ENCODE results near the gene TOMM40L. TPM values are rescaled to one million over a fixed set of nuclear protein-coding genes. Genes with fewer than 3 reads are reported as not detected.
A peak's percentile ranks its signal among the peaks of the same experiment; 100 is the strongest.

TOMM40L gene
- 14.7 TPM for polyA plus RNA-seq (2012; ENCODE audit: insufficient read length, low read depth)

GRCh38 chr1:161225534-161226319 lies at the start of gene TOMM40L:
Gene TOMM40L, plus strand, starts transcription at chr1:161226060. Its CDS starts 430 bp downstream, at chr1:161226490.
- peak in 1 of 2 experiments; percentile 26; a peak in 1 of 4 replicates for TF ChIP-seq REST (IDR thresholded peaks at IDR 0.05; ENCODE audit: insufficient read depth in 1 of 2, low read depth in 2 of 2, low read length in 2 of 2)
- no peak; the same call in 1 of the 2 replicates for TF ChIP-seq POLR2AphosphoS5 (IDR thresholded peaks at IDR 0.05; ENCODE audit: low read depth, low read length)
- TF ChIP-seq TAF1 (IDR thresholded peaks at IDR 0.05; ENCODE audit: borderline replicate concordance, insufficient read depth, low read length): peak; percentile 94
- no peak for TF ChIP-seq FOXP2 (optimal IDR thresholded peaks at IDR 0.05; ENCODE audit: borderline replicate concordance, extremely low read depth, extremely low read length, insufficient read depth)
- no peak for TF ChIP-seq SIN3A (IDR thresholded peaks at IDR 0.05; ENCODE audit: borderline replicate concordance, insufficient read depth, low read length)

GRCh38 chr1:161176468-161177111 lies 49.3 kb upstream of the TOMM40L start:
- TF ChIP-seq POLR2AphosphoS5 (IDR thresholded peaks at IDR 0.05; ENCODE audit: low read depth, low read length) (no peak), FOXP2 (optimal IDR thresholded peaks at IDR 0.05; ENCODE audit: borderline replicate concordance, extremely low read depth, extremely low read length, insufficient read depth) (no peak), TAF1 (IDR thresholded peaks at IDR 0.05; ENCODE audit: borderline replicate concordance, insufficient read depth, low read length) (no peak), SIN3A (IDR thresholded peaks at IDR 0.05; ENCODE audit: borderline replicate concordance, insufficient read depth, low read length) (no peak), REST (IDR thresholded peaks at IDR 0.05; ENCODE audit: insufficient read depth in 1 of 2, low read depth in 2 of 2, low read length in 2 of 2) (no peak)

- TF ChIP-seq FOXP2 (optimal IDR thresholded peaks at IDR 0.05; ENCODE audit: borderline replicate concordance, extremely low read depth, extremely low read length, insufficient read depth) (peak; percentile 77), REST (IDR thresholded peaks at IDR 0.05; ENCODE audit: insufficient read depth in 1 of 2, low read depth in 2 of 2, low read length in 2 of 2) (0 out of 4 replicates have a peak, but pooled peaks of 1 of the 2 experiments have one; percentile 36), SIN3A (IDR thresholded peaks at IDR 0.05; ENCODE audit: borderline replicate concordance, insufficient read depth, low read length) (peak; percentile 78; the same call in 1 of the 2 replicates), POLR2AphosphoS5 (IDR thresholded peaks at IDR 0.05; ENCODE audit: low read depth, low read length) (peak; percentile 91), TAF1 (IDR thresholded peaks at IDR 0.05; ENCODE audit: borderline replicate concordance, insufficient read depth, low read length) (peak; percentile 84)
Measured at GRCh38 chr1:161177112-161177935, 48.5 kb upstream of the TOMM40L start, which contains the start of gene B4GALT3. Gene B4GALT3, minus strand, starts transcription at chr1:161177507. Its CDS starts 1,447 bp downstream, at chr1:161176060.

- no peak for TF ChIP-seq FOXP2 (optimal IDR thresholded peaks at IDR 0.05; ENCODE audit: borderline replicate concordance, extremely low read depth, extremely low read length, insufficient read depth)
- TF ChIP-seq SIN3A (IDR thresholded peaks at IDR 0.05; ENCODE audit: borderline replicate concordance, insufficient read depth, low read length): no peak
- no peak for TF ChIP-seq POLR2AphosphoS5 (IDR thresholded peaks at IDR 0.05; ENCODE audit: low read depth, low read length)
- TF ChIP-seq REST (IDR thresholded peaks at IDR 0.05; ENCODE audit: insufficient read depth in 1 of 2, low read depth in 2 of 2, low read length in 2 of 2): no peak
- TF ChIP-seq TAF1 (IDR thresholded peaks at IDR 0.05; ENCODE audit: borderline replicate concordance, insufficient read depth, low read length): no peak
Measured at GRCh38 chr1:161177936-161178244, 48.0 kb upstream of the TOMM40L start.
